ENCODE results near the gene BIRC3. TPM values are rescaled to one million over a fixed set of nuclear protein-coding genes. Genes with fewer than 3 reads are reported as not detected.
"Not testable (repeated sequence)": the region's sequence is repeated elsewhere in the genome, so short reads cannot be mapped to it uniquely, and the experiment has no call there.

BIRC3 gene
- total and polyA plus RNA-seq, 2 of the 8 experiments (the other 6 are each of a cell fraction or from before 2014, with no cell fraction given), result 0.08 to 0.20 TPM

- Histone ChIP-seq H3K4me2 (ENCODE audit: insufficient read depth in 1 of 2, low read depth in 2 of 2, low read length in 2 of 2) (peak overlapping the region; percentile 72 to 74), H3K18ac (ENCODE audit: extremely low read depth, low read length) (peak overlapping the region; percentile 78), H2AFZ (ENCODE audit: low read length) (peak overlapping the region; percentile 55), H3K27ac (ENCODE audit: low read depth, low read length) (peak overlapping the region; percentile 88), H3K79me2 (ENCODE audit: control insufficient read depth in 1 of 2, insufficient read depth in 2 of 2, low read length in 2 of 2) (peaks cover 0 to 10% of the 10 kb centered on the region in 2 experiments; a peak in 1 of 4 replicates), H3K9ac (replicated peaks in 1 of 4; ENCODE audit: extremely low read depth in 1 of 4, low read depth in 3 of 4, low read length in 3 of 4) (peak overlapping the region in 3 of 4 experiments; percentile 15 to 88 (median 73); a peak in 6 of 7 replicates), H4K8ac (ENCODE audit: extremely low read depth, insufficient read depth, low read length) (peak overlapping the region; percentile 96; the same call in 1 of the 2 replicates), H2AK5ac (ENCODE audit: low read depth, low read length) (0 out of 2 replicates have a peak overlapping the region, but pooled peaks have one; percentile 82), H2BK12ac (ENCODE audit: low read depth, low read length) (peak overlapping the region; percentile 70), H3K4me3 (ENCODE audit: extremely low read depth in 1 of 4, insufficient read depth in 2 of 4, low read depth in 3 of 4, low read length in 4 of 4) (peak overlapping the region; percentile 42 to 54 (median 49); a peak in 6 of 8 replicates), H4K5ac (ENCODE audit: insufficient read length, low read depth, low read length) (peak overlapping the region; percentile 76), H3K36me3 (ENCODE audit: control insufficient read depth in 2 of 4, insufficient read depth in 4 of 4, low read length in 3 of 4) (peaks cover 0 to 15% (median 3%) of the 10 kb centered on the region in 4 experiments; a peak in 2 of 8 replicates)
- ChIA-PET CTCF (ENCODE audit: partially characterized antibody) (interaction anchor here (0.6 to 2.6 kb wide), 8 partner anchors 10 to 128 kb away, joined by 3 to 22 read pairs (median 4); no protein-coding TSS in a partner anchor), POLR2A (ENCODE audit: partially characterized antibody) (interaction anchor here (0.7 to 2.4 kb wide), 5 partner anchors 9 to 238 kb away, joined by 3 to 9 read pairs (median 4); no protein-coding TSS in a partner anchor)
- H3K14ac ChIP-seq (ENCODE audit: insufficient read length); H2BK15ac ChIP-seq (ENCODE audit: low read length); H3K79me1 ChIP-seq (ENCODE audit: low read depth, low read length); H3K27me3 ChIP-seq (replicated peaks in 1 of 4; ENCODE audit: control insufficient read depth in 3 of 4, extremely low read depth in 1 of 4, insufficient read depth in 3 of 4, low read length in 3 of 4); H4K20me1 ChIP-seq (replicated peaks in 1 of 2; ENCODE audit: control insufficient read depth in 1 of 2, insufficient read depth in 2 of 2, low read length in 2 of 2); H4K91ac ChIP-seq (replicated peaks; ENCODE audit: insufficient read length, low read length); FAIRE-seq; H3K56ac ChIP-seq (replicated peaks; ENCODE audit: insufficient read length, low read depth, low read length); H3K23ac ChIP-seq (ENCODE audit: insufficient read length); H2BK5ac ChIP-seq (ENCODE audit: low read depth, low read length); H3K4me1 ChIP-seq (replicated peaks in 1 of 4; ENCODE audit: control insufficient read depth in 3 of 4, insufficient read depth in 4 of 4, low read length in 3 of 4); H2BK120ac ChIP-seq (replicated peaks; ENCODE audit: low read depth, low read length); H2BK20ac ChIP-seq (ENCODE audit: low read length); H3K4ac ChIP-seq (replicated peaks; ENCODE audit: insufficient read length, low read depth, low read length); H3K23me2 ChIP-seq (ENCODE audit: low read depth, low read length); H3K9me3 ChIP-seq (ENCODE audit: insufficient read depth in 2 of 2, low read depth in 1 of 2, low read length in 1 of 2): not testable (repeated sequence)
- WGBS, 2 experiments (ENCODE audit: extremely low coverage in 1 of 2, insufficient coverage in 1 of 2, insufficient read length in 1 of 2, insufficient replicate concordance in 2 of 2, low coverage in 1 of 2, low lambda C conversion rate in 2 of 2, missing lambda C conversion rate in 1 of 2), result 67% methylated on average over 20 of the region's 31 CpGs; no CpG with 5 or more reads in 1 of the 2 experiments
- peak in 1 of 2 experiments; percentile 69 for DNase-seq (ENCODE audit: low read depth in 1 of 2, low spot score in 2 of 2)
These were observed 57.5 kb downstream of the BIRC3 start for GRCh38 chr11:102374633-102375424.
